ENCODE measurements around the gene TBC1D23.
"Not testable (repeated sequence)": the region's sequence is repeated elsewhere in the genome, so short reads cannot be mapped to it uniquely, and the experiment has no call there.

TBC1D23 gene

DNA sequence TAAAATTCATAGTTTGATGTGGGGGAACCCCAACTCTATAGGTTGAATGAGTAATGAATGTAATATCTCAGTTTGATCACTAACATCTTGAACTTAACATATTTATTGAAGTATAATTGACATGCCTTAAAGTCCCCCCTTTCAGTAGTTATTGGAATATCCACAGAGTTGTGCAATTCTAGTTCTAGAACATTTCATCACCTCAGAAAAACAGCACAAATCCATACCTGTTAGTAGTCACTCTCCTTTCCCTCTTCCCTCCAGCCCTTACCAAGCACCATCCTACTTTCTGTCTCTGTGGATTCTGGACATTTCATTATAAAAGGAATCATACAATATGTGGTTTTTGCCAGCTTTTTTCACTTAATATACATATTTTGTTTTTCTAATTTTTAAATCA, 65.0 kb downstream of the TBC1D23 start:
- Histone ChIP-seq H4K91ac (ENCODE audit: low read depth, low read length, poor library complexity) (no peak overlapping the region), H2AFZ (ENCODE audit: low read length) (no peak overlapping the region), H2AK5ac (ENCODE audit: low read depth, low read length) (no peak overlapping the region), H3K27me3 (ENCODE audit: control insufficient read depth in 3 of 3, insufficient read depth in 3 of 3, low read depth in 1 of 3, low read length in 3 of 3) (no peaks in the 10 kb centered on the region), H3K36me3 (replicated peaks in 1 of 2; ENCODE audit: control insufficient read depth in 2 of 2, insufficient read depth in 2 of 2, low read length in 2 of 2) (peaks cover 0 to 10% of the 10 kb centered on the region in 2 donors), H3K4ac (ENCODE audit: low read length) (no peak overlapping the region), H3K9ac (ENCODE audit: low read depth, low read length, poor library complexity) (no peak overlapping the region), H3K23ac (ENCODE audit: low read depth, low read length, poor library complexity) (no peak overlapping the region), H3K4me2 (ENCODE audit: insufficient read depth, low read length, poor library complexity, severe bottlenecking) (no peak overlapping the region), H3K14ac (ENCODE audit: low read length) (no peak overlapping the region), H3K9me3 (replicated peaks in 1 of 2; ENCODE audit: control insufficient read depth in 2 of 2, insufficient read depth in 1 of 2, low read depth in 1 of 2, low read length in 2 of 2) (no peaks in the 10 kb centered on the region), H4K8ac (ENCODE audit: low read depth, low read length) (no peak overlapping the region), H3K4me1 (ENCODE audit: control insufficient read depth in 2 of 2, insufficient read depth in 1 of 2, low read depth in 1 of 2, low read length in 2 of 2) (no peaks in the 10 kb centered on the region), H2BK5ac (ENCODE audit: low read length) (no peak overlapping the region), H3K79me1 (ENCODE audit: low read depth, low read length) (no peaks in the 10 kb centered on the region), H2BK120ac (ENCODE audit: low read depth, low read length) (no peak overlapping the region), H2BK12ac (ENCODE audit: low read length) (no peak overlapping the region), H3K27ac (replicated peaks; ENCODE audit: low read length) (no peak overlapping the region), H3K4me3 (ENCODE audit: low read length in 2 of 2) (no peak overlapping the region), H3K18ac (ENCODE audit: low read length) (no peak overlapping the region), H2BK15ac (ENCODE audit: low read length) (no peak overlapping the region)
- no peak for DNase-seq (ENCODE audit: low spot score)

GRCh38 chr3:100327377-100327776, 66.6 kb downstream of the TBC1D23 start:
- no CpG with 5 or more reads among the region's 5 CpGs for WGBS, 2 donors (ENCODE audit: extremely low coverage in 2 of 2, insufficient read length in 2 of 2, insufficient replicate concordance in 1 of 2)
- H2BK5ac ChIP-seq (ENCODE audit: low read length), result not testable (repeated sequence)

GRCh38 chr3:100329800-100330489, 69.2 kb downstream of the TBC1D23 start:
- Histone ChIP-seq H3K4me1 (ENCODE audit: control insufficient read depth in 2 of 2, insufficient read depth in 1 of 2, low read depth in 1 of 2, low read length in 2 of 2) (no peaks in the 10 kb centered on the region), H3K9ac (ENCODE audit: low read depth, low read length, poor library complexity) (no peak overlapping the region), H2AK5ac (ENCODE audit: low read depth, low read length) (no peak overlapping the region), H4K91ac (ENCODE audit: low read depth, low read length, poor library complexity) (no peak overlapping the region), H2BK12ac (ENCODE audit: low read length) (no peak overlapping the region), H2BK5ac (ENCODE audit: low read length) (no peak overlapping the region), H2BK15ac (ENCODE audit: low read length) (no peak overlapping the region), H3K4me3 (ENCODE audit: low read length in 2 of 2) (no peak overlapping the region), H3K23ac (ENCODE audit: low read depth, low read length, poor library complexity) (no peak overlapping the region), H3K4me2 (ENCODE audit: insufficient read depth, low read length, poor library complexity, severe bottlenecking) (no peak overlapping the region), H3K4ac (ENCODE audit: low read length) (no peak overlapping the region), H3K79me1 (ENCODE audit: low read depth, low read length) (no peaks in the 10 kb centered on the region), H3K18ac (ENCODE audit: low read length) (no peak overlapping the region), H3K27me3 (ENCODE audit: control insufficient read depth in 3 of 3, insufficient read depth in 3 of 3, low read depth in 1 of 3, low read length in 3 of 3) (no peaks in the 10 kb centered on the region), H2AFZ (ENCODE audit: low read length) (no peak overlapping the region), H2BK120ac (ENCODE audit: low read depth, low read length) (no peak overlapping the region), H3K27ac (replicated peaks; ENCODE audit: low read length) (no peak overlapping the region), H3K36me3 (replicated peaks in 1 of 2; ENCODE audit: control insufficient read depth in 2 of 2, insufficient read depth in 2 of 2, low read length in 2 of 2) (no peaks in the 10 kb centered on the region), H4K8ac (ENCODE audit: low read depth, low read length) (no peak overlapping the region), H3K14ac (ENCODE audit: low read length) (no peak overlapping the region), H3K9me3 (replicated peaks in 1 of 2; ENCODE audit: control insufficient read depth in 2 of 2, insufficient read depth in 1 of 2, low read depth in 1 of 2, low read length in 2 of 2) (no peaks in the 10 kb centered on the region)
- WGBS, 2 donors (ENCODE audit: extremely low coverage in 2 of 2, insufficient read length in 2 of 2, insufficient replicate concordance in 1 of 2), result no CpG with 5 or more reads among the region's 4 CpGs
- DNase-seq (ENCODE audit: low spot score), result no peak

More at GRCh38 chr3:100327377-100327776, 66.6 kb downstream of the TBC1D23 start:
- not testable (repeated sequence) for DNase-seq (ENCODE audit: low spot score); H2BK15ac ChIP-seq (ENCODE audit: low read length); H4K8ac ChIP-seq (ENCODE audit: low read depth, low read length); H3K4me3 ChIP-seq (ENCODE audit: low read length in 2 of 2); H2BK12ac ChIP-seq (ENCODE audit: low read length); H3K14ac ChIP-seq (ENCODE audit: low read length); H3K36me3 ChIP-seq (replicated peaks in 1 of 2; ENCODE audit: control insufficient read depth in 2 of 2, insufficient read depth in 2 of 2, low read length in 2 of 2); H3K4me2 ChIP-seq (ENCODE audit: insufficient read depth, low read length, poor library complexity, severe bottlenecking); H4K91ac ChIP-seq (ENCODE audit: low read depth, low read length, poor library complexity); H3K27me3 ChIP-seq (ENCODE audit: control insufficient read depth in 3 of 3, insufficient read depth in 3 of 3, low read depth in 1 of 3, low read length in 3 of 3); H3K4ac ChIP-seq (ENCODE audit: low read length); H2AFZ ChIP-seq (ENCODE audit: low read length); H3K23ac ChIP-seq (ENCODE audit: low read depth, low read length, poor library complexity); H3K79me1 ChIP-seq (ENCODE audit: low read depth, low read length); H2AK5ac ChIP-seq (ENCODE audit: low read depth, low read length); H3K18ac ChIP-seq (ENCODE audit: low read length); H3K9me3 ChIP-seq (replicated peaks in 1 of 2; ENCODE audit: control insufficient read depth in 2 of 2, insufficient read depth in 1 of 2, low read depth in 1 of 2, low read length in 2 of 2); H3K4me1 ChIP-seq (ENCODE audit: control insufficient read depth in 2 of 2, insufficient read depth in 1 of 2, low read depth in 1 of 2, low read length in 2 of 2); H2BK120ac ChIP-seq (ENCODE audit: low read depth, low read length); H3K9ac ChIP-seq (ENCODE audit: low read depth, low read length, poor library complexity); H3K27ac ChIP-seq (replicated peaks; ENCODE audit: low read length)

GRCh38 chr3:100330651-100331050, 69.9 kb downstream of the TBC1D23 start:
- no peak overlapping the region for H2BK12ac ChIP-seq (ENCODE audit: low read length)
- no peak overlapping the region for H3K18ac ChIP-seq (ENCODE audit: low read length)
- H3K4me2 ChIP-seq (ENCODE audit: insufficient read depth, low read length, poor library complexity, severe bottlenecking), result no peak overlapping the region
- no peak overlapping the region for H3K27ac ChIP-seq (replicated peaks; ENCODE audit: low read length)
- H3K9ac ChIP-seq (ENCODE audit: low read depth, low read length, poor library complexity), result no peak overlapping the region
- no peaks in the 10 kb centered on the region for H3K36me3 ChIP-seq (replicated peaks in 1 of 2; ENCODE audit: control insufficient read depth in 2 of 2, insufficient read depth in 2 of 2, low read length in 2 of 2)
- peaks cover 0 to 3% of the 10 kb centered on the region in 2 donors for H3K4me1 ChIP-seq (ENCODE audit: control insufficient read depth in 2 of 2, insufficient read depth in 1 of 2, low read depth in 1 of 2, low read length in 2 of 2)
- no peak overlapping the region for H2BK15ac ChIP-seq (ENCODE audit: low read length)
- H4K8ac ChIP-seq (ENCODE audit: low read depth, low read length), result no peak overlapping the region
- no peak for DNase-seq (ENCODE audit: low spot score)
- H4K91ac ChIP-seq (ENCODE audit: low read depth, low read length, poor library complexity), result no peak overlapping the region
- H2AK5ac ChIP-seq (ENCODE audit: low read depth, low read length), result no peak overlapping the region
- no peaks in the 10 kb centered on the region for H3K79me1 ChIP-seq (ENCODE audit: low read depth, low read length)
- no peak overlapping the region for H3K4me3 ChIP-seq (ENCODE audit: low read length in 2 of 2)
- no peaks in the 10 kb centered on the region for H3K9me3 ChIP-seq (replicated peaks in 1 of 2; ENCODE audit: control insufficient read depth in 2 of 2, insufficient read depth in 1 of 2, low read depth in 1 of 2, low read length in 2 of 2)
- no CpG with 5 or more reads among the region's 5 CpGs for WGBS, 2 donors (ENCODE audit: extremely low coverage in 2 of 2, insufficient read length in 2 of 2, insufficient replicate concordance in 1 of 2)
- H2BK5ac ChIP-seq (ENCODE audit: low read length), result no peak overlapping the region
- H3K27me3 ChIP-seq (ENCODE audit: control insufficient read depth in 3 of 3, insufficient read depth in 3 of 3, low read depth in 1 of 3, low read length in 3 of 3), result no peaks in the 10 kb centered on the region
- H3K4ac ChIP-seq (ENCODE audit: low read length), result no peak overlapping the region
- H2AFZ ChIP-seq (ENCODE audit: low read length), result no peak overlapping the region
- H3K14ac ChIP-seq (ENCODE audit: low read length), result no peak overlapping the region
- H3K23ac ChIP-seq (ENCODE audit: low read depth, low read length, poor library complexity), result no peak overlapping the region
- no peak overlapping the region for H2BK120ac ChIP-seq (ENCODE audit: low read depth, low read length)
